ENCODE results near the gene CFAP70. TPM values are rescaled to one million over a fixed set of nuclear protein-coding genes. Genes with fewer than 3 reads are reported as not detected.

CFAP70 gene
- total RNA-seq, 1 donor from 2014 or later, result 1.6 TPM

- Histone ChIP-seq H3K36me3 (ENCODE audit: control insufficient read depth in 3 of 3, insufficient read depth in 3 of 3, low read length in 3 of 3) (no peaks in the 10 kb centered on the region), H3K9me3 (ENCODE audit: control insufficient read depth in 3 of 3, low read length in 3 of 3) (peaks cover 0 to 8% (median 0%) of the 10 kb centered on the region in 3 donors), H3K4me3 (ENCODE audit: low read length in 3 of 3) (no peak overlapping the region), H3K4me1 (ENCODE audit: control insufficient read depth in 3 of 3, insufficient read depth in 3 of 3, low read length in 3 of 3) (no peaks in the 10 kb centered on the region), H3K27ac (ENCODE audit: low read depth, low read length) (no peak overlapping the region), H3K27me3 (ENCODE audit: control insufficient read depth in 3 of 3, insufficient read depth in 3 of 3, low read length in 3 of 3) (no peaks in the 10 kb centered on the region), H3K9ac (ENCODE audit: low read depth in 1 of 3, low read length in 3 of 3) (no peak overlapping the region)
Observed at GRCh38 chr10:73307203-73307800, 51.4 kb downstream of the CFAP70 start.

- Histone ChIP-seq H3K36me3 (ENCODE audit: control insufficient read depth in 3 of 3, insufficient read depth in 3 of 3, low read length in 3 of 3) (no peaks in the 10 kb centered on the region), H3K9me3 (ENCODE audit: control insufficient read depth in 3 of 3, low read length in 3 of 3) (peaks cover 0 to 8% (median 0%) of the 10 kb centered on the region in 3 donors), H3K27me3 (ENCODE audit: control insufficient read depth in 3 of 3, insufficient read depth in 3 of 3, low read length in 3 of 3) (no peaks in the 10 kb centered on the region), H3K9ac (ENCODE audit: low read depth in 1 of 3, low read length in 3 of 3) (no peak overlapping the region), H3K4me3 (ENCODE audit: low read length in 3 of 3) (no peak overlapping the region), H3K4me1 (ENCODE audit: control insufficient read depth in 3 of 3, insufficient read depth in 3 of 3, low read length in 3 of 3) (no peaks in the 10 kb centered on the region), H3K27ac (ENCODE audit: low read depth, low read length) (no peak overlapping the region)
Observed at GRCh38 chr10:73306171-73306708, 52.4 kb downstream of the CFAP70 start.

GRCh38 chr10:73296946-73297345 lies 61.7 kb downstream of the CFAP70 start:
- H3K27me3 ChIP-seq (ENCODE audit: control insufficient read depth in 3 of 3, insufficient read depth in 3 of 3, low read length in 3 of 3), result no peaks in the 10 kb centered on the region
- no peak overlapping the region for H3K27ac ChIP-seq (ENCODE audit: low read depth, low read length)
- no peak overlapping the region for H3K4me3 ChIP-seq (ENCODE audit: low read length in 3 of 3)
- no peaks in the 10 kb centered on the region for H3K36me3 ChIP-seq (ENCODE audit: control insufficient read depth in 3 of 3, insufficient read depth in 3 of 3, low read length in 3 of 3)
- no peak overlapping the region for H3K9ac ChIP-seq (ENCODE audit: low read depth in 1 of 3, low read length in 3 of 3)
- H3K9me3 ChIP-seq (ENCODE audit: control insufficient read depth in 3 of 3, low read length in 3 of 3), result no peaks in the 10 kb centered on the region
- no peaks in the 10 kb centered on the region for H3K4me1 ChIP-seq (ENCODE audit: control insufficient read depth in 3 of 3, insufficient read depth in 3 of 3, low read length in 3 of 3)

- no peak overlapping the region for H3K9ac ChIP-seq (ENCODE audit: low read depth in 1 of 3, low read length in 3 of 3)
- no peaks in the 10 kb centered on the region for H3K36me3 ChIP-seq (ENCODE audit: control insufficient read depth in 3 of 3, insufficient read depth in 3 of 3, low read length in 3 of 3)
- H3K9me3 ChIP-seq (ENCODE audit: control insufficient read depth in 3 of 3, low read length in 3 of 3), result no peaks in the 10 kb centered on the region
- H3K4me3 ChIP-seq (ENCODE audit: low read length in 3 of 3), result no peak overlapping the region
- no peaks in the 10 kb centered on the region for H3K27me3 ChIP-seq (ENCODE audit: control insufficient read depth in 3 of 3, insufficient read depth in 3 of 3, low read length in 3 of 3)
- no peaks in the 10 kb centered on the region for H3K4me1 ChIP-seq (ENCODE audit: control insufficient read depth in 3 of 3, insufficient read depth in 3 of 3, low read length in 3 of 3)
- no peak overlapping the region for H3K27ac ChIP-seq (ENCODE audit: low read depth, low read length)
Observed at GRCh38 chr10:73293461-73293860, 65.2 kb downstream of the CFAP70 start.

GRCh38 chr10:73289958-73290357 lies 68.7 kb downstream of the CFAP70 start:
- Histone ChIP-seq H3K4me1 (ENCODE audit: control insufficient read depth in 3 of 3, insufficient read depth in 3 of 3, low read length in 3 of 3) (no peaks in the 10 kb centered on the region), H3K27ac (ENCODE audit: low read depth, low read length) (no peak overlapping the region), H3K9me3 (ENCODE audit: control insufficient read depth in 3 of 3, low read length in 3 of 3) (no peaks in the 10 kb centered on the region), H3K4me3 (ENCODE audit: low read length in 3 of 3) (no peak overlapping the region), H3K9ac (ENCODE audit: low read depth in 1 of 3, low read length in 3 of 3) (no peak overlapping the region), H3K36me3 (ENCODE audit: control insufficient read depth in 3 of 3, insufficient read depth in 3 of 3, low read length in 3 of 3) (no peaks in the 10 kb centered on the region), H3K27me3 (ENCODE audit: control insufficient read depth in 3 of 3, insufficient read depth in 3 of 3, low read length in 3 of 3) (no peaks in the 10 kb centered on the region)

- no peaks in the 10 kb centered on the region for H3K4me1 ChIP-seq (ENCODE audit: control insufficient read depth in 3 of 3, insufficient read depth in 3 of 3, low read length in 3 of 3)
- no peak overlapping the region for H3K9ac ChIP-seq (ENCODE audit: low read depth in 1 of 3, low read length in 3 of 3)
- H3K4me3 ChIP-seq (ENCODE audit: low read length in 3 of 3), result no peak overlapping the region
- H3K27ac ChIP-seq (ENCODE audit: low read depth, low read length), result no peak overlapping the region
- H3K36me3 ChIP-seq (ENCODE audit: control insufficient read depth in 3 of 3, insufficient read depth in 3 of 3, low read length in 3 of 3), result no peaks in the 10 kb centered on the region
- H3K27me3 ChIP-seq (ENCODE audit: control insufficient read depth in 3 of 3, insufficient read depth in 3 of 3, low read length in 3 of 3), result no peaks in the 10 kb centered on the region
- no peaks in the 10 kb centered on the region for H3K9me3 ChIP-seq (ENCODE audit: control insufficient read depth in 3 of 3, low read length in 3 of 3)
Observed at GRCh38 chr10:73287441-73287840, 71.2 kb downstream of the CFAP70 start.

- no peaks in the 10 kb centered on the region for H3K9me3 ChIP-seq (ENCODE audit: control insufficient read depth in 3 of 3, low read length in 3 of 3)
- no peaks in the 10 kb centered on the region for H3K27me3 ChIP-seq (ENCODE audit: control insufficient read depth in 3 of 3, insufficient read depth in 3 of 3, low read length in 3 of 3)
- H3K4me1 ChIP-seq (ENCODE audit: control insufficient read depth in 3 of 3, insufficient read depth in 3 of 3, low read length in 3 of 3), result no peaks in the 10 kb centered on the region
- H3K36me3 ChIP-seq (ENCODE audit: control insufficient read depth in 3 of 3, insufficient read depth in 3 of 3, low read length in 3 of 3), result no peaks in the 10 kb centered on the region
- no peak overlapping the region for H3K9ac ChIP-seq (ENCODE audit: low read depth in 1 of 3, low read length in 3 of 3)
- no peak overlapping the region for H3K27ac ChIP-seq (ENCODE audit: low read depth, low read length)
- no peak overlapping the region for H3K4me3 ChIP-seq (ENCODE audit: low read length in 3 of 3)
Observed at GRCh38 chr10:73281097-73281496, 77.6 kb downstream of the CFAP70 start.

- Histone ChIP-seq H3K9me3 (ENCODE audit: control insufficient read depth in 3 of 3, low read length in 3 of 3) (no peaks in the 10 kb centered on the region), H3K27ac (ENCODE audit: low read depth, low read length) (no peak overlapping the region), H3K9ac (ENCODE audit: low read depth in 1 of 3, low read length in 3 of 3) (no peak overlapping the region), H3K4me1 (ENCODE audit: control insufficient read depth in 3 of 3, insufficient read depth in 3 of 3, low read length in 3 of 3) (no peaks in the 10 kb centered on the region), H3K27me3 (ENCODE audit: control insufficient read depth in 3 of 3, insufficient read depth in 3 of 3, low read length in 3 of 3) (no peaks in the 10 kb centered on the region), H3K4me3 (ENCODE audit: low read length in 3 of 3) (no peak overlapping the region), H3K36me3 (ENCODE audit: control insufficient read depth in 3 of 3, insufficient read depth in 3 of 3, low read length in 3 of 3) (no peaks in the 10 kb centered on the region)
Observed at GRCh38 chr10:73264423-73264822, 94.2 kb downstream of the CFAP70 start.

GRCh38 chr10:73263693-73264347 lies 94.8 kb downstream of the CFAP70 start:
- H3K4me3 ChIP-seq (ENCODE audit: low read length in 3 of 3), result no peak overlapping the region
- no peaks in the 10 kb centered on the region for H3K36me3 ChIP-seq (ENCODE audit: control insufficient read depth in 3 of 3, insufficient read depth in 3 of 3, low read length in 3 of 3)
- no peak overlapping the region for H3K9ac ChIP-seq (ENCODE audit: low read depth in 1 of 3, low read length in 3 of 3)
- H3K27me3 ChIP-seq (ENCODE audit: control insufficient read depth in 3 of 3, insufficient read depth in 3 of 3, low read length in 3 of 3), result no peaks in the 10 kb centered on the region
- H3K4me1 ChIP-seq (ENCODE audit: control insufficient read depth in 3 of 3, insufficient read depth in 3 of 3, low read length in 3 of 3), result no peaks in the 10 kb centered on the region
- H3K27ac ChIP-seq (ENCODE audit: low read depth, low read length), result no peak overlapping the region
- H3K9me3 ChIP-seq (ENCODE audit: control insufficient read depth in 3 of 3, low read length in 3 of 3), result no peaks in the 10 kb centered on the region

- Histone ChIP-seq H3K9me3 (ENCODE audit: control insufficient read depth in 3 of 3, low read length in 3 of 3) (no peaks in the 10 kb centered on the region), H3K9ac (ENCODE audit: low read depth in 1 of 3, low read length in 3 of 3) (no peak overlapping the region), H3K4me1 (ENCODE audit: control insufficient read depth in 3 of 3, insufficient read depth in 3 of 3, low read length in 3 of 3) (no peaks in the 10 kb centered on the region), H3K27me3 (ENCODE audit: control insufficient read depth in 3 of 3, insufficient read depth in 3 of 3, low read length in 3 of 3) (no peaks in the 10 kb centered on the region), H3K4me3 (ENCODE audit: low read length in 3 of 3) (no peak overlapping the region), H3K36me3 (ENCODE audit: control insufficient read depth in 3 of 3, insufficient read depth in 3 of 3, low read length in 3 of 3) (no peaks in the 10 kb centered on the region), H3K27ac (ENCODE audit: low read depth, low read length) (no peak overlapping the region)
Observed at GRCh38 chr10:73262880-73263555, 95.6 kb downstream of the CFAP70 start.
